Thoracic aorta (tissue), 2 donors: ENCODE measurements around the gene TRPC4AP. TPM values are rescaled to one million over a fixed set of nuclear protein-coding genes. Genes with fewer than 3 reads are reported as not detected.

ENCODE experiments used
- ATAC-seq: fragments of 150-250 bp; one replicate; pipeline ENCODE4 v1.8.0; 2017; ENCODE audit warnings: low read depth; ENCODE audit not compliant: insufficient number of reproducible peaks, low FRiP score
- DNase-seq: peaks from one replicate; pipeline ENCODE4 v3.0.0-alpha.2; 2020; ENCODE audit warnings: low spot score
- H3K27ac ChIP-seq, 2 donors: fragments of 200-600 bp; sonication (generic); 1 replicate in 1 of 2; 2 replicates in 1 of 2; pipeline ENCODE4 v1.5.1; 2016; ENCODE audit warnings: mild to moderate bottlenecking in 2 of 2, moderate library complexity in 2 of 2
- H3K27me3 ChIP-seq: fragments of 200-600 bp; sonication (generic); replicated peaks from 2 replicates; pipeline ENCODE4 v1.6.0; 2016; ENCODE audit warnings: mild to moderate bottlenecking; ENCODE audit not compliant: insufficient read depth
- H3K36me3 ChIP-seq: fragments of 200-600 bp; sonication (generic); one replicate; pipeline ENCODE4 v1.5.1; 2016
- H3K4me1 ChIP-seq, 2 donors: fragments of 200-600 bp; sonication (generic); 1 replicate in 1 of 2; 2 replicates in 1 of 2; pipeline versions ENCODE4 v1.5.1 to v1.6.0; 2016; ENCODE audit warnings: low read depth in 2 of 2, mild to moderate bottlenecking in 1 of 2; ENCODE audit not compliant: control insufficient read depth in 1 of 2
- H3K4me3 ChIP-seq: fragments of 200-600 bp; sonication (generic); 2 replicates; pipeline ENCODE4 v1.5.1; 2016; ENCODE audit warnings: mild to moderate bottlenecking
- H3K9me3 ChIP-seq: fragments of 200-600 bp; sonication (generic); 2 replicates; pipeline ENCODE4 v1.5.1; 2016
- total RNA-seq, 2 donors: library from RNA; depleted of rRNA; stranded (reverse); fragments of >200 nt; gene quantifications; one replicate each; pipeline versions ENCODE4 v1.1.0 to v1.2.3, GENCODE V29; 2016
- TF ChIP-seq, protein P1 (sequence below): fragments of 200-600 bp; sonication (generic); IDR thresholded peaks from one replicate; pipeline ENCODE4 v1.5.1; 2019; ENCODE audit warnings: antibody characterized with exemption

The TRPC4AP gene
- total RNA-seq, 2 donors from 2014 or later, result 65.8 to 73.6 TPM

DNA sequence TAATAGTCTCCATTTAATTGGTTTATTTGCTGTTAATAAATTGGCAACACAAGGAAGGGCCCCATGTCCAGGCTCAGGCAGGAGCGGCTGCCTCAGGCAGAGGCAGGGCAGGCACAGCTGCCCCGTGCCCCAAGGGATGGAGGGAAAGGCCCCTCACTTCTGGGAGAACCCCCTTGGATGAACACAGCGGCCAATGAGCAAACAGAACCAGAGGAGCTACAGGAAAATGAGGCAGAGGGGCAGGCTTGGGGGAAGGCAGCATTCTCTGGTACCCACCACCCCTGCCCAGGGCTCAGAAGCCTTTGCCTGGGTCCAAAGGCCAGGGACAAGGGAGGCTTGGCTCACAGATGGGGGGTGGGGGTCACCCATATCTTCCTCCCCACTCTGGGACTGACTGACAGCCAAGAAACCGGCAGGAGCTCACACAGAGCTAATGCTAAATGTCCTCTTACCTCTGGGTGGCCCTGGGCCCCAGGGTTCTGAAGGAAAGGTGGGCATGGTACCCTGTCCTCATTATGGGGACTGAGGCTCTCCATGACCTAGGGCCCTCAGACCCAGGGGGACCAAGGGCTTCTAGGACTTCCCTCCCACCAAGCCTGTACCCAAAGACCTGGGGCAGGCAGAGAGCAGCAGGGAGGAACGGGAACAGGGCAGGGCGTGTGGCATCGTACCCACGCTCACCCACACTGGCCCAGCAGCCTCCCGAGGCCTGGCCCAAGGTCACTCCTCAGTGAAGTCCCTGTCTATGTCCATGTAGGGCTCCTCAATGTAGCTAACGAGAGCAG, 90.0 kb downstream of the TRPC4AP start:
- Histone ChIP-seq H3K4me1 (no peaks in the 10 kb centered on the region), H3K36me3 (peaks cover 86% of the 10 kb centered on the region), H3K4me3 (no peak overlapping the region), H3K27ac (no peak overlapping the region), H3K27me3 (no peaks in the 10 kb centered on the region), H3K9me3 (no peaks in the 10 kb centered on the region)
- DNase-seq, result no peak
- TF ChIP-seq, protein P1, sequence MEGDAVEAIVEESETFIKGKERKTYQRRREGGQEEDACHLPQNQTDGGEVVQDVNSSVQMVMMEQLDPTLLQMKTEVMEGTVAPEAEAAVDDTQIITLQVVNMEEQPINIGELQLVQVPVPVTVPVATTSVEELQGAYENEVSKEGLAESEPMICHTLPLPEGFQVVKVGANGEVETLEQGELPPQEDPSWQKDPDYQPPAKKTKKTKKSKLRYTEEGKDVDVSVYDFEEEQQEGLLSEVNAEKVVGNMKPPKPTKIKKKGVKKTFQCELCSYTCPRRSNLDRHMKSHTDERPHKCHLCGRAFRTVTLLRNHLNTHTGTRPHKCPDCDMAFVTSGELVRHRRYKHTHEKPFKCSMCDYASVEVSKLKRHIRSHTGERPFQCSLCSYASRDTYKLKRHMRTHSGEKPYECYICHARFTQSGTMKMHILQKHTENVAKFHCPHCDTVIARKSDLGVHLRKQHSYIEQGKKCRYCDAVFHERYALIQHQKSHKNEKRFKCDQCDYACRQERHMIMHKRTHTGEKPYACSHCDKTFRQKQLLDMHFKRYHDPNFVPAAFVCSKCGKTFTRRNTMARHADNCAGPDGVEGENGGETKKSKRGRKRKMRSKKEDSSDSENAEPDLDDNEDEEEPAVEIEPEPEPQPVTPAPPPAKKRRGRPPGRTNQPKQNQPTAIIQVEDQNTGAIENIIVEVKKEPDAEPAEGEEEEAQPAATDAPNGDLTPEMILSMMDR, result no peak
- no peak for ATAC-seq

DNA sequence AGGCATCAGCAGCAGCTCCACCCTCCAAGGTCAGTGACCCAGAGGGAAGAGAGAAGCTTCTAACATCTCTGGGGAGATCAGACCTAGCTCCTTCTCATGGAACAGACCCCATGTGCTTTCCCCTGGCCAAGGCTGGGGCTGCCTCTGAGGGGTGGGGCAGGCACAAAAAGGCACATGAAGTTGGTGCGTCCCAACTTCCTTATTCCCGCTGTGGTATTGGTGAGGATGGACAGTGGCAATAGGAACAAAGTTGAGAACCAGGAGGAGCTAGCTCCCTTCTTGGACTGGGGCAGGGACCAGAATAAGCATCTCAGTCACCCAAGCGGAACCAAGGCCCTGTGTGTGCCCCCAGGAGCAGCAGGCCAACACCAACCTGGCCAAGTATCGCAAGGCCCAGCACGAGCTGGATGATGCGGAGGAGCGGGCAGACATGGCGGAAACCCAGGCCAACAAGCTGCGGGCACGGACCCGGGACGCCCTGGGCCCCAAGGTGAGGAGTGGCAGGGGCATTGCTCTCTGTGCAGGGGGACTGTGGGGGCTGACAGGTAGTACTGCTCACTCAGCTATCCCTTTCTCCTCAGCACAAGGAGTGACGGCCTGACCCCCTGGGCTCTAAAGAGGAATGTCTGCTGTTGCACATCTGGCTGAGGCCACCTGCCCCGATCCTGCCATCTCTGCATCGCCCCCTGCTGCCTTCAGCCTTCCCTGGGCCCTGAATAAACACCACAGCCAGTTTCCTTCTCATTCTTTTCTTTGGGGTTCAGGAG, 90.8 kb downstream of the TRPC4AP start:
- no peak for ATAC-seq
- Histone ChIP-seq H3K4me3 (no peak overlapping the region), H3K9me3 (no peaks in the 10 kb centered on the region), H3K27me3 (no peaks in the 10 kb centered on the region), H3K27ac (no peak overlapping the region), H3K36me3 (peaks cover 80% of the 10 kb centered on the region), H3K4me1 (no peaks in the 10 kb centered on the region)
- DNase-seq, result no peak
- TF ChIP-seq, protein P1, result no peak

DNA sequence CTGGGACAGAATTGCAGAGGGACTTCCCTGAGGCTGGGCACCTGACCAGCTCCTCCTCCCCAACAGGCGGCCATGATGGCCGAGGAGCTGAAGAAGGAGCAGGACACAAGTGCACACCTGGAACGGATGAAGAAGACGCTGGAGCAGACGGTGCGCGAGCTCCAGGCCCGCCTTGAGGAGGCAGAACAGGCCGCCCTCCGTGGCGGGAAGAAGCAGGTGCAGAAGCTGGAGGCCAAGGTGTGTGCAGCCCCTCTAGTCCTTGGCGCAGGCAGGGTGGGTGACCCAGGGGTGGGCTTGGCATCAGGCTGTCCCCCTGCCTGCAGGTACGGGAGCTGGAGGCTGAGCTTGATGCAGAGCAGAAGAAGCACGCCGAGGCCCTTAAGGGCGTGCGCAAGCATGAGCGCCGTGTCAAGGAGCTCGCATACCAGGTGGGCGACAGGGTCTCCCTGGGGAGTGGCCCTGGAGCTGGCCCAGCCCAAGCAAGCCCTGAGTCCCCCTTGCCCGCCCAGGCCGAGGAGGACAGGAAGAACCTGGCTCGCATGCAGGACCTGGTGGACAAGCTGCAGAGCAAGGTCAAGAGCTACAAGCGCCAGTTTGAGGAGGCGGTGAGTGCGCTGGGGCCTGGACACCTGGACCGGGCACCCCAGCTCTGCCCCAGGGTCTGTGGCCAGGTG, 91.5 kb downstream of the TRPC4AP start:
- Histone ChIP-seq H3K4me3 (no peak overlapping the region), H3K27me3 (no peaks in the 10 kb centered on the region), H3K27ac (no peak overlapping the region), H3K9me3 (no peaks in the 10 kb centered on the region), H3K36me3 (peaks cover 81% of the 10 kb centered on the region), H3K4me1 (no peaks in the 10 kb centered on the region)
- TF ChIP-seq, protein P1, result no peak
- no peak for DNase-seq
- no peak for ATAC-seq

DNA sequence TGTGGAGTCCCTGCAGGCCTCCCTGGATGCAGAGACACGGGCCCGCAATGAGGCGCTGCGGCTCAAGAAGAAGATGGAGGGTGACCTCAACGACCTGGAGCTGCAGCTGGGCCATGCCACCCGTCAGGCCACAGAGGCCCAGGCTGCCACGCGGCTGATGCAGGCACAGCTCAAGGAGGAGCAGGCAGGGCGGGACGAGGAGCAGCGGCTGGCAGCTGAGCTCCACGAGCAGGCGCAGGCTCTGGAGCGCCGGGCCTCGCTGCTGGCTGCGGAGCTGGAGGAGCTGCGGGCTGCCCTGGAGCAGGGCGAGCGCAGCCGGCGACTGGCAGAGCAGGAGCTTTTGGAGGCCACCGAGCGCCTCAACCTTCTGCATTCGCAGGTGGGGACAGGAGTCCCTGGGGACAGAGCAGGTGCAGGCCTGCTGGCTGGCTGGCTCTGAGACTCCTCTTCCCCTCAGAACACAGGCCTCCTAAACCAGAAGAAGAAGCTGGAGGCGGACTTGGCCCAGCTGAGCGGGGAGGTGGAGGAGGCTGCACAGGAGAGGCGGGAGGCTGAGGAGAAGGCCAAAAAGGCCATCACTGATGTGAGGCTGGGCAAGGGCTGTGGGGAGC, 92.2 kb downstream of the TRPC4AP start:
- ATAC-seq, result no peak
- Histone ChIP-seq H3K9me3 (no peaks in the 10 kb centered on the region), H3K27me3 (no peaks in the 10 kb centered on the region), H3K27ac (no peak overlapping the region), H3K4me1 (no peaks in the 10 kb centered on the region), H3K36me3 (peaks cover 83% of the 10 kb centered on the region), H3K4me3 (no peak overlapping the region)
- no peak for DNase-seq
- TF ChIP-seq, protein P1, result no peak
